GM12892 (cell line): ENCODE measurements around the gene FGF19.
"Not testable (repeated sequence)": the region's sequence is repeated elsewhere in the genome, so short reads cannot be mapped to it uniquely, and the experiment has no call there.

ENCODE experiments used
- POLR2A ChIP-seq: IDR thresholded peaks from 2 replicates; pipeline ENCODE4 v1.6.1; 2011; ENCODE audit warnings: low read depth, low read length, control low read depth
- POLR2AphosphoS5 ChIP-seq: IDR thresholded peaks from 2 replicates; pipeline ENCODE4 v1.6.1; 2011; ENCODE audit warnings: low read depth, low read length, control low read depth

GRCh38 chr11:69687969-69688771 is 15.7 kb downstream of the FGF19 start:
- TF ChIP-seq POLR2AphosphoS5, POLR2A: not testable (repeated sequence)
